Spleen (tissue), 11 donors: ENCODE data around the gene ZNF462. TPM values are rescaled to one million over a fixed set of nuclear protein-coding genes. Genes with fewer than 3 reads are reported as not detected.
"Not testable (repeated sequence)": the region's sequence is repeated elsewhere in the genome, so short reads cannot be mapped to it uniquely, and the experiment has no call there.

Source experiments
- DNase-seq: peaks from one replicate; pipeline ENCODE4 v3.0.0-alpha.2; 2020
- H3K27ac ChIP-seq, 8 donors: fragments of 200-600 bp; sonication (generic) in 7 of 8; 1 replicate in 4 of 8; 2 replicates in 4 of 8; pipeline versions ENCODE4 v1.5.0 to v1.8.0; 2016 to 2021; ENCODE audit warnings: inconsistent platforms in 4 of 8, mild to moderate bottlenecking in 4 of 8, moderate library complexity in 1 of 8
- H3K27me3 ChIP-seq, 7 donors: fragments of 200-600 bp; sonication (generic) in 6 of 7; replicated peaks in 1 of 7; 1 replicate in 4 of 7; 2 replicates in 3 of 7; pipeline versions ENCODE4 v1.5.0 to v1.8.0; 2016 to 2021; ENCODE audit warnings: inconsistent platforms in 3 of 7, mild to moderate bottlenecking in 1 of 7
- H3K36me3 ChIP-seq, 6 donors: fragments of 200-600 bp; sonication (generic) in 5 of 6; 1 replicate in 4 of 6; 2 replicates in 2 of 6; pipeline versions ENCODE4 v1.5.0 to v1.8.0; 2016 to 2021; ENCODE audit warnings: inconsistent platforms in 2 of 6
- H3K4me1 ChIP-seq, 6 donors: fragments of 200-600 bp; sonication (generic) in 5 of 6; 1 replicate in 3 of 6; 2 replicates in 3 of 6; pipeline versions ENCODE4 v1.5.0 to v1.8.0; 2016 to 2021; ENCODE audit warnings: inconsistent platforms in 3 of 6
- H3K4me3 ChIP-seq, 8 donors: fragments of 200-600 bp; sonication (generic) in 7 of 8; 1 replicate in 4 of 8; 2 replicates in 4 of 8; pipeline versions ENCODE4 v1.5.0 to v1.8.0; 2016 to 2021; ENCODE audit warnings: inconsistent platforms in 4 of 8, mild to moderate bottlenecking in 4 of 8, moderate library complexity in 2 of 8
- H3K9me3 ChIP-seq, 8 donors: fragments of 200-600 bp; sonication (generic) in 7 of 8; 1 replicate in 4 of 8; 2 replicates in 4 of 8; pipeline versions ENCODE4 v1.5.0 to v1.8.0; 2016 to 2021; ENCODE audit warnings: inconsistent platforms in 4 of 8
- CTCF ChIP-seq, 11 experiments: fragments of 200-600 bp in 7 of 11; fragments of 450-650 bp in 4 of 11; sonication (generic) in 4 of 11; IDR thresholded peaks in 8 of 11; conservative IDR thresholded peaks in 3 of 11; 1 replicate in 7 of 11; 2 replicates in 4 of 11; pipeline versions ENCODE4 v1.4.0 to v1.8.0; 2016 to 2021; ENCODE audit warnings: antibody characterized with exemption in 11 of 11, inconsistent platforms in 4 of 11, mild to moderate bottlenecking in 1 of 11
- POLR2A ChIP-seq, 3 donors: fragments of 450-650 bp; IDR thresholded peaks; one replicate each; pipeline ENCODE4 v1.5.1; 2017; ENCODE audit warnings: antibody characterized with exemption in 3 of 3, mild to moderate bottlenecking in 1 of 3
- POLR2AphosphoS5 ChIP-seq, 3 donors: sonication (generic); formaldehyde crosslinking; IDR thresholded peaks; one replicate each; pipeline ENCODE4 v1.5.1; 2017; ENCODE audit warnings: antibody characterized with exemption in 3 of 3
- WGBS, 5 donors: extraction: QIAGEN DNeasy Blood & Tissue Kit in 3 of 5; methylation state at CpG; one replicate each; pipeline versions ENCODE4 v1.1.5 to v1.1.7; 2013 to 2018; 5-methylcytosine and 5-hydroxymethylcytosine counted together
- intact Hi-C: fragments of 100-400 bp; cut with DNase I; formaldehyde crosslinking; loops from one replicate; pipeline ENCODE4 v1.15.0; 2023; ENCODE audit warnings: low total_unique reads
- polyA plus RNA-seq, 3 donors: library from polyadenylated mRNA; stranded (reverse); fragments of 200-250 nt; gene quantifications; one replicate each; pipeline ENCODE4 v1.2.1, GENCODE V29; 2013
- total RNA-seq, 7 donors: library from RNA; depleted of rRNA in 3 of 7; stranded (reverse); fragments of >200 nt in 3 of 7; fragmentation: NEBNext Ultra II Directional in 4 of 7; extraction: Animal tissue kit (Norgen Biotek cat#: 25700) in 4 of 7; gene quantifications; one replicate each; pipeline versions ENCODE4 v1.1.0 to v1.2.1, GENCODE V29; 2016 to 2021
- donor health status: healthy with polysubstance abuse.
- donor health status: DM: no; HTN: no; CAD: no; lungs with moderate emphysema.
- donor health status: DM: no; HTN: no; CAD: no.
- donor health status: Bipolar disorder and iron deficiency.
- donor health status: healthy.
- donor health status: DM: no; HTN: no; CAD: no.
- donor health status: DM: yes; HTN: yes; CAD: no.

ZNF462 gene
- total and polyA plus RNA-seq, 10 donors: 0.36 to 38.9 (median 20.3) TPM

- TF ChIP-seq POLR2AphosphoS5 (IDR thresholded peaks at IDR 0.05) (no peak), POLR2A (IDR thresholded peaks at IDR 0.05) (no peak), CTCF (IDR thresholded peaks at IDR 0.05 in 8 of 11, conservative IDR thresholded peaks at IDR 0.05 in 3 of 11) (no peak)
- Histone ChIP-seq H3K9me3 (no peaks in the 10 kb centered on the region), H3K27ac (no peak overlapping the region), H3K27me3 (no peaks in the 10 kb centered on the region), H3K36me3 (no peaks in the 10 kb centered on the region), H3K4me3 (no peak overlapping the region), H3K4me1 (no peaks in the 10 kb centered on the region)
- 92 to 97% (median 96%) methylated on average over 1 of the region's 1 CpG for WGBS, 5 donors
- intact Hi-C loops: no loop called here
- no peak for DNase-seq
Measured at GRCh38 chr9:106846307-106846706, 16.7 kb upstream of the ZNF462 start.

DNA sequence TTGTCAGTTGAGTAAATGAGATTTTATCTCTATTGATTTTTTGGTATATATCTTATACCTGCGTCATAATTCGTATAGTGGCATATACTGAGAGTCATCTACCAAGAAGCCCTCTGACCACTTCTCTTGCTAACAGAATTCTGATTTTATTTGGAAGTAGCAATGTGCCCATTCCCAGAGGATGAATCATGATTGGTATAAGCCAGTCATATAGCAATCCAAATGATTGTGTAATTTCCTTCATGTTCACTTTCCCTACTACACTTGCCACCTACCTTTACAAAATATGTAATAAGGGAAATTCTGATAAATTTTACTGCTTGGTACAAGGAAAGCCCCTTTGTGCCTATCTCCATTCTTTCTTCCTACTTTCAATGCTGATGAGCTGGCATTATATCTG lies 16.1 kb upstream of the ZNF462 start:
- intact Hi-C loops: no loop called here
- H3K27ac ChIP-seq: no peak overlapping the region
- no peaks in the 10 kb centered on the region for H3K9me3 ChIP-seq
- WGBS, 5 donors: 91 to 96% (median 95%) methylated on average over 2 of the region's 2 CpGs
- TF ChIP-seq CTCF (IDR thresholded peaks at IDR 0.05 in 8 of 11, conservative IDR thresholded peaks at IDR 0.05 in 3 of 11): no peak
- TF ChIP-seq POLR2AphosphoS5 (IDR thresholded peaks at IDR 0.05): no peak
- no peak for TF ChIP-seq POLR2A (IDR thresholded peaks at IDR 0.05)
- H3K27me3 ChIP-seq: no peaks in the 10 kb centered on the region
- H3K4me3 ChIP-seq: no peak overlapping the region
- DNase-seq: no peak
- H3K36me3 ChIP-seq: no peaks in the 10 kb centered on the region
- no peaks in the 10 kb centered on the region for H3K4me1 ChIP-seq

- DNase-seq, H3K4me3 ChIP-seq, intact Hi-C loops, H3K27me3 ChIP-seq, H3K4me1 ChIP-seq, H3K9me3 ChIP-seq, H3K36me3 ChIP-seq, H3K27ac ChIP-seq: not testable (repeated sequence)
- WGBS, 5 donors: 92 to 95% (median 94%) methylated on average over 8 of the region's 8 CpGs
Measured at GRCh38 chr9:106851640-106852039, 11.3 kb upstream of the ZNF462 start.

- no peaks in the 10 kb centered on the region for H3K36me3 ChIP-seq
- TF ChIP-seq CTCF (IDR thresholded peaks at IDR 0.05 in 8 of 11, conservative IDR thresholded peaks at IDR 0.05 in 3 of 11) (no peak), POLR2A (IDR thresholded peaks at IDR 0.05) (no peak), POLR2AphosphoS5 (IDR thresholded peaks at IDR 0.05) (no peak)
- peaks cover 0 to 51% (median 16%) of the 10 kb centered on the region in 7 donors for H3K27me3 ChIP-seq
- H3K27ac ChIP-seq: no peak overlapping the region
- DNase-seq: no peak
- H3K9me3 ChIP-seq: no peaks in the 10 kb centered on the region
- 90 to 98% (median 93%) methylated on average over 3 of the region's 3 CpGs for WGBS, 5 donors
- H3K4me3 ChIP-seq: no peak overlapping the region
- peaks cover 0 to 31% (median 9%) of the 10 kb centered on the region in 6 donors for H3K4me1 ChIP-seq
- intact Hi-C loops: no loop called here
Measured at GRCh38 chr9:106857811-106858470, 5.0 kb upstream of the ZNF462 start.
